Stimulated activated CD4-positive, alpha-beta T cell treated with anti-CD3 and anti-CD28 coated beads, Interleukin-15, amount 100 ng/mL, for 1 hour (primary cell): ENCODE results near the gene PLSCR4.

Experiments
- DNase-seq, 2 donors: peaks; one replicate each; pipeline ENCODE4 v3.0.0-alpha.2; 2020; ENCODE audit warnings: low read depth in 1 of 2, low spot score in 1 of 2

The PLSCR4 gene

GRCh38 chr3:146161663-146162002 is 89.3 kb downstream of the PLSCR4 start:
- no peak for DNase-seq

- no peak for DNase-seq
Measured at GRCh38 chr3:146160964-146161662, 89.8 kb downstream of the PLSCR4 start, which contains the start of gene PLOD2. PLOD2 (minus strand) TSS chr3:146161184; CDS start chr3:146160989, 195 bp downstream.

GRCh38 chr3:146160321-146160963 is 90.5 kb downstream of the PLSCR4 start:
- no peak for DNase-seq

- DNase-seq = no peak
Measured at GRCh38 chr3:146159616-146160320, 91.1 kb downstream of the PLSCR4 start.

GRCh38 chr3:146159037-146159436 is 91.9 kb downstream of the PLSCR4 start:
- no peak for DNase-seq

GRCh38 chr3:146157325-146158060 is 93.4 kb downstream of the PLSCR4 start:
- DNase-seq = no peak

GRCh38 chr3:146156666-146157314 is 94.1 kb downstream of the PLSCR4 start:
- DNase-seq = no peak

GRCh38 chr3:146156095-146156494 is 94.8 kb downstream of the PLSCR4 start:
- DNase-seq = no peak

- no peak for DNase-seq
Measured at GRCh38 chr3:146154995-146155394, 95.9 kb downstream of the PLSCR4 start.

- DNase-seq = no peak
Measured at GRCh38 chr3:146154316-146154715, 96.6 kb downstream of the PLSCR4 start.

GRCh38 chr3:146153429-146153828 is 97.5 kb downstream of the PLSCR4 start:
- DNase-seq = no peak

GRCh38 chr3:146152834-146153233 is 98.1 kb downstream of the PLSCR4 start:
- DNase-seq = no peak

GRCh38 chr3:146148468-146148931 is 102.4 kb downstream of the PLSCR4 start:
- DNase-seq = no peak

GRCh38 chr3:146145642-146146041 is 105.3 kb downstream of the PLSCR4 start:
- DNase-seq = no peak

- no peak for DNase-seq
Measured at GRCh38 chr3:146142757-146143156, 108.1 kb downstream of the PLSCR4 start.
